Eye (tissue), 1 donor: ENCODE measurements around the gene KLF11.

ENCODE experiments used
- DNase-seq: peaks from one replicate; pipeline ENCODE4 v3.0.0-alpha.2; 2015

Gene KLF11

DNA sequence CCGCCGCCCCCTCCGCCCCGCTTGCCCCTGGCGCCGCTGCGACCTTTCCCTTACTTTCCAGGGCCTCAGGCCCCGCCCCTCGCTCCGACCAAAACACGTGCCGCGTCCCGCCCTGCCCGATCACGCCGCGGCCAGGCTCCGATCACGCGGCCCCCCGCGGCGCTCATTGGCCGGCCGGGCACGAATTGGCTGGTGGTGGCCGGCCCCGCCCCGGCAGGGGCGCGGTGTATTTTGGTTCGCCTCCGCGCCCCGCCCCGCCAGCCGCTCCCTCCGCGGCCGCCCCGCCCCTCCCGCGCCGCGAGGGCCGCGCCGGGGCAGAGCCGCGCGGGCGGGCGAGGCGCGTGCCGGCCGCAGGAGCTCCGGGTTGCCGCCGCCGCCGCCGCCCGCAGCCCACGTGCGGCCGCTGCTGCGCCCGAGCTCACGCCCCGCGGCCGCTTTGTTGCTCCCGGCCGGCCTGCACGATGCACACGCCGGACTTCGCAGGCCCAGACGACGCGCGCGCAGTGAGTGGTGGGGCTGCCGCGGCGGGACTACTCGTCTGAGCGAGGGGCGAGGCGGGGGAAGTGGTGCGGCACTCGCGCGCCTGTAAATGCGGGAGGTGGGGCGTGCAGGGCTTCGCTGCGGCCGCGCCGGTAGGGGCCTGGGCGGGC is at the start of gene KLF11:
Gene KLF11, plus strand, starts transcription at position 295 of the 650 bp plus-strand sequence. Its CDS starts 167 bp downstream, at position 462.
- DNase-seq, result peak; percentile 96

GRCh38 chr2:9994462-9994861 is 48.9 kb upstream of the KLF11 start:
- DNase-seq, result no peak

GRCh38 chr2:9995059-9995458 is 48.3 kb upstream of the KLF11 start:
- no peak for DNase-seq

- DNase-seq, result no peak
Measured at GRCh38 chr2:9996321-9996720, 47.0 kb upstream of the KLF11 start.

- DNase-seq, result no peak
Measured at GRCh38 chr2:9997936-9998335, 45.4 kb upstream of the KLF11 start.

GRCh38 chr2:9998916-9999654 is 44.3 kb upstream of the KLF11 start:
- DNase-seq, result no peak

- DNase-seq, result no peak
Measured at GRCh38 chr2:9999693-10000092, 43.7 kb upstream of the KLF11 start.

DNA sequence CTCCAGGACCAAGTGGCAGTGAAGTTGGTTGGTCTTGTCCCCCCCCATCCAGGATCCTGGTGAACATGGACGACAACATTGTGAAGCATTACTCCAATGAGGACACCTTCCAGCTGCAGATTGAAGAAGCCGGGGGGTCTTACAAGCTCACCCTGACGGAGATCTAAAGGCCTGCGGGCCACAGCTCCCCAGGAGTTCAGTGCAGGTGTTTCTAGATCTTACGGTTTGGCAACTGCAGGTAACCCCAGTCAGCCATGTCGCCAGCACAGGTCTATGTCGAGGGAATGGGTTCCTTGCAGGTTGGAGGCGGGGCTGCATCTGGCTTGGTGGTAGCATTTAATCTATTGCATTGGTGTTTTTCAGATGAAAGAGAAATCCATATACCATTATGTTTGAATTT is 42.8 kb upstream of the KLF11 start:
- no peak for DNase-seq

DNA sequence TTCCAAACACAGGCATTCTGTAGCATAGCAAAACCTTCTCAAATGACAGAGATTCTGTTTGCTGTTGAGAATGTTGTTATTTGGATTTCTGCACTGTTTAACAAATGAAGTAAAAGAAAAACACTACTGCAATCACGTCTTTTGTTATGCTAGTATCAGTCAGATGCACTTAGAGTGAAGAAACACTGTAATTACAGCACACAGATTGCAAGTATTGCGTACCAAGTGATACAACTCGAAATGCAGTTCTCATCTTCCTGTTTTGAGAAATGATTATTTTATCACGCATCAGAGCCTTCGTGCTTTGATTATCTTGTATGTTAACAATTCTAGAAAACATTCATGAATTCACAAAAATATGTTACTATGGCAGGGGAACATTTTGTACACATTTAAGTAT is 41.8 kb upstream of the KLF11 start:
- DNase-seq, result no peak

DNA sequence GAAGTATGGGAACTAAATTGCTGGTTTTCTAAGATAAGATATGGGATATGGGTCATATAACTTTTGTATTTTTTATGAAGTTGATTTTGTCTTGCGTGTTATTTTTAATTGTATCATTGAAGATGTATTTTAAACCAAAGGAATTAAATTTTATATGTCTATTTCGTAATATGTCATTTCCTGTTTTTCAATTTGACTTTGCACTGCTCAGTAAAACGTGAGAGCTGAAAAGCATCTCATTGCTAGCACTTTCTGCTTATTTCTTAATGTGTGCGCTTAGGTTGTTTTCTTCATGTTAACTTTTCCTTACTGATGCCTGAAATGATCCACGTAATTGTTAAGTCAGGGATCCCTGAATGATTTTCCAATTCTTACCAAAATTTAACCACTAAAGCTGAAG is 41.2 kb upstream of the KLF11 start:
- no peak for DNase-seq

DNA sequence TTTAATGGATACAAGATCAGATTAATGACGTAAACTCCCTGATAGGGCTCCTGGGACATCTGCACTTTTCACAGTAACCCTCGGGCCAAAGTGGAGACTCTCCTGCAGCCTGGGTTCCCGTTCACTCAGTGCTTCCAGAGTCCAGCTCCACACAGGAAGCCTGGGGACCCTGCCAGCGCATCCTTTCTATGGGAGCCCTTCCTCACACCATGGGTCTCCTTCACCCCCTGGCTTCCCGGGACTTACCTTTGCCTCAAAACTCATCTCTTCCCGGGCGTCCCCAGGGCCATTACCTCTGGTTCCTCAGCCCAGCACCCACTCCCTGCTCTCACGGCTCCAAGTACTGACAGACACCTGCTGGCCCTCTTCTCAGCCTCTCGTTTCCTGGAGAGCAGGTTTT is 40.7 kb upstream of the KLF11 start:
- no peak for DNase-seq

- no peak for DNase-seq
Measured at GRCh38 chr2:10003206-10004125, 39.9 kb upstream of the KLF11 start.

- DNase-seq, result no peak
Measured at GRCh38 chr2:10004401-10004800, 38.9 kb upstream of the KLF11 start.

- no peak for DNase-seq
Measured at GRCh38 chr2:10004836-10005235, 38.5 kb upstream of the KLF11 start.

GRCh38 chr2:10005461-10006235 is 37.7 kb upstream of the KLF11 start:
- no peak for DNase-seq

GRCh38 chr2:10006236-10007161 is 36.9 kb upstream of the KLF11 start:
- peak; percentile 47 for DNase-seq

- DNase-seq, result no peak
Measured at GRCh38 chr2:10007435-10007834, 35.9 kb upstream of the KLF11 start.

DNA sequence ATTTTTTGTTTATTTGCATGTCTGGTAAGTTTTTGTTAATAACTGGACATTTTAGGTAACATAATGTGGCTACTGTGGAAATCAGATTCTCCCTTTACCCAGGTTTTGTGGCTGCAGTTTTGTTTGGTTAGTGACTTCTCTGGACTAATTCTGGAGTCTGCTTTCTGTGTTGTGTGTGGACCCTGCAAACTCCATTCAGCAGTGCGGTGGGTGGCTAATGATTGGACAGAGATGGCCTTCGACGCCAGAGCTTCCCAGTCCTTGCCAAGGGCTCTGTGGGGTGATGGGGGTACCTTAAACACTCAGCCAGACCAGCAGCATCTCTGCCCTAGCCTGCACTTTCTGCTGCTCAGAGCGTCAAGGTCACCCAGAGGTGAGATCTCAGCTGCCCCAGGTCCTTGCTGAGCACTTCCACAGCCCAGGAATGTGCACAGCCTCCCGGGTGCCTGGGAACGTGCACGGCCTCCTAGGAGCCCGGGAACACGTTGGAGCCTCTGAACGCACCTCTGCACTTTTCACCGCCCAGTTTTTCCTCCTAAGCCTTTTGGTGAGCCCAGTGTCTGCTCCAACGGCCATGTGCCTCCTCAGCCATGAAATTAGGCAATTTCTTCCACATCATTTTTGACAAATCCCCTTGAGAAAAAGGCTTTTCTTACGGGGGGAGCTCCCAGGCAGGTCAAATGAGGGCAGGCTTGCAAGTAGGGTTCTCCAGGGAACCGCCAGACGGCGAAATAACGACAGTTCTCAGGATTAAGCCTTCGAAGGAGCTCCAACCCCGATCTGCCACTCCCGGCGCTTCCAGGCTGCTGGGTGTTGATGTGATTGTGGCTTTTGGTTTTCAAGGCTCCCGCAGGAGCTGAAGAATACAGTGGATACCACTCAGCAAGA is 35.2 kb upstream of the KLF11 start:
- DNase-seq, result peak; percentile 75

DNA sequence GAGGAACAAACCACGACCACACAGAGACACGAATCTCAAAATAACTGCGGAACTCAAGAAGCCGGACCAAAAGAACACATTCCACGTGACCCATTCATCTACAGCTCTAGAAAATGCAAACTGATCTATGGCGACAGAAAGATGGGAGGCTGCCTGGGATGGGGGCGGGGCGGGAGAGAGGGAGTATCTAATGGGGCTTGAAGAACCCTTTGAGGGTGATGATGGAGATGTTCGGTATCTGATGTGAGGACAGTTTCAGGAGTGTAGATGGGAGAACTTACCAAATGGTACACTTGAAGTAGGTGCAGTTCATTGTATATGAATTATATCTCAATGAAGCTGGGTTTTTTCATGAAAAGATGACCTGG is 34.6 kb upstream of the KLF11 start:
- DNase-seq, result no peak

- peak; percentile 37 for DNase-seq
Measured at GRCh38 chr2:10009271-10009810, 34.0 kb upstream of the KLF11 start.
